NCI-H226 (cell line): ENCODE measurements around the gene IGFN1.
"Not testable (repeated sequence)": the region's sequence is repeated elsewhere in the genome, so short reads cannot be mapped to it uniquely, and the experiment has no call there.

Experiments used
- DNase-seq: peaks from one replicate; pipeline ENCODE4 v3.0.0-alpha.2; 2015

The IGFN1 gene

DNA sequence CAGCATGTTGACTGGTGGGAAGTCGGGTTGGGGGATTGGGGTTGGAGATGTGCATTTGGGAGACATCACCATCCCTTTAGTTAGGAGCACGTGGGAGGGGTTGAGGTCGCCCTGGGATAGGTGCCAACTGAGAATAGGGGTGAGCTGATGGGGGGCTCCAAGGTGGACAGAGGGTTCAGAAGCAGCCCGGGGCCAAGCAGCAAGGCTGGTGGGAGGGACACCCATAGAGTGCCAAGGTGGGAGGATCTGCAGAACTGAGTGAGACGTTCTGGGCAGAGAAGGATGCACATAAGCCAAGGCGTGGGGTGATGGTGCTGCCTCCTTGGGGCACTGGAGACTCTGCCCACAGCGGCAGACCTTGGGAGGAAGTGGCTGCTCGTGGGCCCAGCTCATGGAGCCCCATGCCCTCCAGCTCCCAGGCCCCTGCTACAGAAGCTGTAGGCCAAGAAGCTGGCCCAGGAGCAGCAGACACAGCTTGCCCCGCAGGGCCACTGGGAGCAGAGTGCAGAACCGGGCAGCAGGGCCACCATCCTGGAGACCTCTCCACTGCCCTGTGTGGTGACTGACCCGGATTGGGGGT lies 61.3 kb downstream of the IGFN1 start:
- DNase-seq, result no peak

DNA sequence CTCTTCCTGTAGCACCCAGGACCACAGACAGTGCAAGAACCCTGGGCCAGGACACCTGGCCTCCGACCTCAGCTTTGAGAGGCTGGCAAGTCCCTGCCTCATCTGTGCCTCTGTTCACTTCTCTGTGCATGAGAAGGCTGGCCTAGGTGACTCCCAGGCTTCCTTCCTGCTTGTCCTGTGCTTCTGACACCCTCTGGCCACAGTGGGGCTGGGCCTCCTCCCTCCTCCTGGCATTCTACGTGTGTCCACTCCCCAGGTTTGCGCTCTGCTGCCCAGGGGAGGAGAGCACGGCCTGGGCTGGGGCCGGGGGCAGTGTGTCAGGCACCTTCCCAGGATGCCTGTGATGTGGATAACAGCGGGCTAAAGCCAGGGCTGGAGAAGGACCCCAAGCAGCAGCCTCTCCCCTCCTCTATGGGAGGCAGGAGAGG lies 62.3 kb downstream of the IGFN1 start:
- DNase-seq, result no peak

DNA sequence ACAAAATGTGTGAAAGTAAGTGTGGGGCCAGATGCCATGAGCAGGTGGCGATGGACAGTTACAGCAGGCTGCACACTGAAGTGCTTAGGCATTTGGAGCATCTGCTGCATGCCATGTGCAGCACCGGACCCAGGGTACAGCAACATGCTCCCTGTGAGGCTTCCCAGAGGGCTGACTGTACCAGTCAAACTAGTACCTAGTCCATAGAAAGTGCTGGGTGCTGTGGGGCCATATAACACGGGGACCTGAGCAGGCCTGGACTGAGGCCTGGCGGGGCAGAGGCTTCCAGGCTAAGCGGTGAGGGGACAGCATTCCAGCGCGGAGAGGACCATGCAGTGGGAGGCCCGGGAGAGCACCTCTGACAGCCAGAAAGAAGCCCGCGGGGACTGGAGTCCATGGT lies 62.8 kb downstream of the IGFN1 start:
- DNase-seq, result no peak

DNA sequence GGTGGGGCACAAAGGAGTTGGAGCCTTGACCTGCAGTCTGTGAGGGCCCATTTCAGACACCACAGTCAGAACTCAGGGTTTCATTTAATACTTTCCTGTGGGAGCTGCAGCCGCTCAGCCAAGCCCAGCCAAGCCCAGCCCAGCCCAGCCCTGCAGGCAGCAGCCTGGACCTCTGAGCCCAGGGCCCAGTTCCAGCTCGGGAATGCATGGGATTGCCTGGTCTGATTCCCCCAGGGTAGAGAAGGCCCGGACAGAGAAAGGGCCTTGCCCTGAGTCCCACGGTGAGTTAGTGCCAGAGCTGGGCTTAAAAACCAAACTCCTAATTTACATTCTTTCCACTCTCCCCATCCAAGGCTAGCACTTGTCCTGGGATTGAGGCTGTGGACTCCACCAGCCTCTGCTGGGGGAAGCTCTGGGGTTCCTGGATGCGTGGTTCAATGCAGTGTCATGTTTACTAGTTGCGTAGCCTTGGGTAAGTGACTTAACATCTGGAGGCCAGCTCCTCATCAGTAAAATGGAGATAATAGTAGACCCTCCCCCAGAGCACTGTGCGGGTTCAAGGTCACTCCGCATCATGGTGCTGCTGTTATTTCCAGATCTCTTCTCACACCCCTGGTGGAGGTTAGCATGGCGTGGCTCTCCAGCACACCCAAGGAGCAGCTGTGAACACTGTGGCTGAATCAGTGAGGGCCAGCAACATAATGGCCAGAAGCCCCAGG lies 63.4 kb downstream of the IGFN1 start:
- no peak for DNase-seq

DNA sequence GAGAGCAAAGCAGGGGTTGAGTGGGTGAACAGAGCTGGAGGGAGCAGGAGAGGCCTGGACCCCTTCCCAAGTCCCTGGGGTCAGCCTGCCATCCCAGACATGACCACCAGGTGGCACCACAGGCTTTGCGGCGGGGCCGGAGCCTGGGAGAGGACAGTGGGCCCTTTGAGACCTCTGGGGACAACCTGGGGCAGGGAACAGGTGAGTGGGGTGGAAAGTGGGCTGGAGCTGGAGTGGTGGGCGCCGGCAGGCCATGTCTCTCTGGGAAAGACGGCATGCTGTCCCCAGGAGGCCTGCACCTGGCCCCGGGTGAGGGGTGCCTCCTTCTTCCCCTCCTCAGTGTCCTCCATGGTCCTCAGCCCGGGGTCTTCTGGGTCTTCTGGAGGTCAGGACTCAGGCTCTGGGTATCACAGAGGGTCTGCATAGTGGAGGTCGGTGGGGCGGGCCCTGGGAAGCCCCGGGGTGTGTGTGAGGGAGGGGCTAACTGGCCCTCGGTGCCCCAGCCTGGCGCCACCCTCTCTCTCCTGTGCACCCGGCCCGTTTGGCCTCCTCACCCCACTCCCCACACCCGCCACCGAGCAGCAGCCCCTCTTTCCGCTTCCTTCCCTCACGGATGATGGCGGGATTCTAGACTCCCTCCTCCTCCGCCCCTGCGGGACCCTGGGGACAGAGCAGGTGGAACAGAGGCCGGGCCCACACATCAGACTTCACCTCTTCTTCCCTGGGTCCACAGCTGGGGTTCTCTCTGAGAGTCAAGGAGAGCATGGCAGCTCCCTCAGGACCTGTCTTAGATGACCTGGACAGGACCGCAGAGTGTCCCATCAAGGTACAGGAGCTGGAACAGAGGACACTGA lies 64.2 kb downstream of the IGFN1 start:
- no peak for DNase-seq

DNA sequence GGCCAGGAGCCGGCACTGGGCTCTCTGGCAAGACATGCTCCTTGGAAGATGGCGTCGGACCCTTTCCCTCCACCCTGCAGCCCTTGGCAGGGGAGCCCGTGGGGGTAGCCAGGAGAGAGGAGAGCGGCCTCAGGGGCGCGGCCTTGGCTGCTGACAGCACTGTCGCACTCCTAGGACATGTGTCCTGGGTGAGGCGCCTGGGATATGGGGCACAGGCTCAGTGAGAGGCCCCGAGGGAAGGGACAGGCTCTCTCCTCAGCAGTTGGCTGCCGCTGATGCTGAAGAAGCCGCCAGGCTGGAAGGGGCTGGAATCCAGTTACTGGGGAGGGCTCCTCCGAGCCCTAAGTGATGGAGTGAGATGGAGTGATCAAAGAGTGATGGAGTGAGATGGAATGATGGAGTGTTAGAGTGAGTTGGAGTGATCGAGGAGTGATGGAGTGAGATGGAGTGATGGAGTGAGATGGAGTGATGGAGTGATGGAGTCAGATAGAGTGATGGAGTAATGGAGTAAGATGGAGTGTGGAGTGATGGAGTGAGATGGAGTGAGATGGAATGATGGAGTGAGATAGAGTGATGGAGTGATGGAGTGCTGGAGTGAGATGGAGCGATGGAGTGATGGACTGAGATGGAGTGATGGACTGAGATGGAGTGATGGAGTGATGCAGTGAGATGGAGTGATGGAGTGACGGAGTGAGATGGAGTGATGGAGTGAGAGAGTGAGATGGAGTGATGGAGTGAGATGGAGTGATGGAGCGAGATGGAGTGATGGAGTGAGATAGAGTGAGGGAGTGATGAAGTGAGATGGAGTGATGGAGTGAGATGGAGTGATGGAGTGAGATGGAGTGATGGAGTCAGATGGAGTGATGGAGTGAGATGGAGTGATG lies 65.1 kb downstream of the IGFN1 start:
- no peak for DNase-seq

DNA sequence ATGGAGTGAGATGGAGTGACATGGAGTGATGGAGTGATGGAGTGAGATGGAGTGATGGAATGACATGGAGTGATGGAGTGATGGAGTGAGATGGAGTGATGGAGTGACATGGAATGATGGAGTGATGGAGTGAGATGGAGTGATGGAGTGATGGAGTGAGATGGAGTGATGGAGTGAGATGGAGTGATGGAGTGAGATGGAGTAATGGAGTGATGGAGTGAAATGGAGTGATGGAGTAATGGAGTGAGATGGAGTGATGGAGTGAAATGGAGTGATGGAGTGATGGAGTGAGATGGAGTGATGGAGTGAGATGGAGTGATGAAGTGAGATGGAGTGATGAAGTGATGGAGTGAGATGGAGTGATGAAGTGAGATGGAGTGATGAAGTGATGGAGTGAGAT lies 67.5 kb downstream of the IGFN1 start:
- not testable (repeated sequence) for DNase-seq

DNA sequence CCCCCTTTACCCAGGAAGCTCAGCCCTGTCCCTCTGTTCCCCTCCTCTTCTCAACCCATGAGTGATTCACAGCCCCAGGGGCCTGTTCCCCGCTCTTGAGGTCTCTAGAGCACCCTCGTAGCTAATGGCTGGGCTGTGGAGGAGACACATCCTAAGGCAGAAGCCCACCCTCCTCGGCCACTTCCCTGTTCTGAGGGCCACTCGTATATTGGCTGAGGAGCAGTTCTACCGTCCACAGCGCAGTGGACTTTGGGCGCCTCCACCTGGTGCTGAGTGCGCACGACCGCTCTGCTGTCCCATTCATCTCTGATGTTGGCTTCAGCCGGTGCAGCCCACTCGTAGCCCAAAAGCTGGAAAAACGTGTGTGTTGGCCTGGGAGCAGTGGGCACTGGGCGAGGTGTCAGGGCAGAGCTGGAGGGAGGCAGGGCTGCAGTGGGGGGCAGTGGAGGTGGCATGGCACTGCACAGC lies 68.2 kb downstream of the IGFN1 start:
- DNase-seq, result no peak

DNA sequence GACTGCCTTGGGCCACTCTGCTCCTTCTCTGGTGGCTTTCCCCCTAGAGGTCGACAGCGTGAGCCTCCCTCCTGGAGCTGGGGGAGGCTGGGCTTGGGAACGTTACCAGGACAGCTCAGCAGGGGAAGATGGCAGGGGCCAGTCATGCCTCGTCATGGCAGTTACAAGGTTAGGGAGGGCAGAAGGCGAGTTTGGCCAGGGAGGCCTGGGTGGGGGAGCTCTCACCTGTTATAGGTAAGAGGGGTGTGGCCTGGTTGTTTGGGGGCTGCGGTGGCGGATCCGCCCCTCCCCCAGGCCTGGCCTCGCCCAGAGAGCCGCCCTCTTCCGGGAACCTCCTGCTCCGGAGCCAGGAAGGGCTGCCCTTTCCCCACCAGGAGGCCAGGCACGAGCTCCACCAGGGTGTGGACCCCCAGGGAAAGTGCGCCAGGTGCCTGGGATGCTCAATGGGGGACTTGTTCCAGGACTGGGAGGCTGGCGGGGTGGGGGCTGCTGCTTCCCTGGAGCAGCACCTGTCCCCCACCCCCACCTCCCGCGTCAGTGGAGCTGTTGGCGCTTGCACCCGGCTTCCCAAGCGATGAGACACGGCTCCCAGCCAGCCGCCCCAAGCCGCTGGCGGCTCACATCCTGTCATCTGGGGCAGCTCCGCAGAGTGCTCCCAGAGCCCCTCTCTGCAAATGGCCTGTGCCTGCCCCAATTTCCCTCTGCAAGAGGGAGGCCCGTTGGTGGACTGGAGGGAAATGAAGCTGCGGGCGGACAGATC lies 69.0 kb downstream of the IGFN1 start:
- peak; percentile 38 for DNase-seq

DNA sequence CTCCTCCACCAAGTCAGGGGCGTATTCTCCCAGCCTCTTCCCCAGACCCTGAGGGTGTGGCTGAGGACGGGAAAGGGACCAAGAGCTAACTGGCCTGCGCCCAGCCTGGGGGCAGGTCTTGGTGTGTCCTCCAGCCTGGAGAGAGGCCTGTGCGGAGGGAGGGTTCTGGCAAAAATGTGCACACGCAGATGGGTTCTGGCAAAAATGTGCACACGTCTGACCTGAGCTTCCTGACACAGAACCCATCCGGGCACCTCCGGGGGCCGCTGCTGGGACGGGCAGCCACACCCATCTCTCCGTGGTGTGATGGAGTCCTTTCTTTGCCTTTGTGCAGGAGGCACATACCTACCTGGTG lies 69.6 kb downstream of the IGFN1 start:
- DNase-seq, result no peak

DNA sequence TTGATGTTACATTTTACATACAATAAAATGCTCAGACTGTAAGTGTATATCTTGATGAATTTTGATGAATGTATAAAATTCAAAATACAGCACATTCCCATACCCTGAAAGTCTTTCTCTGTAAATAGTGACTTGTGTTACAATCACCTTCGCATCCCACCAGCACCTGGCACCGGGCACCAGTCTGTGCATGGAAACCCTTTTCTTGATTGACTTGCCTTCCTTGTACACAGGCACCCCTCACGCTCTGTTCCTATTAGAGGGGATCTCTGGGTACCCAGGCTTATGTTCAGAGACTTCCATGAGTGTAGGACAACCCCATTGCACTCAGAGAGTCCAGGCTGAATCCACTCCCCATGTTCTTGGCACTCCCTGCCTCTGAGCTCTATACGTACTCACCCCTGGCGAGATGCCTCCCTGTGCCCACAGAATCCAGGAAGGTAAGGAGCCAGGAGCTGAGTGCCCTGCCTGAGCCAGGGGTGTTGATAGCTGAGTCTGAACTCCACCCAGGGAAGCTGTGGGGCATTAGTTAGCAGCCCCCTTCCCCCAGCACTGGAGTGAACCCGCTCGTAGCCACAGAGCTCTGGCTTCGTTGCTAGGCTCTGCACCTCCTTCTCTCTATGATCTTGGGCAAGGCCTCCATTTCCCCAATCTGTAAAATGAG lies 70.2 kb downstream of the IGFN1 start:
- no peak for DNase-seq

DNA sequence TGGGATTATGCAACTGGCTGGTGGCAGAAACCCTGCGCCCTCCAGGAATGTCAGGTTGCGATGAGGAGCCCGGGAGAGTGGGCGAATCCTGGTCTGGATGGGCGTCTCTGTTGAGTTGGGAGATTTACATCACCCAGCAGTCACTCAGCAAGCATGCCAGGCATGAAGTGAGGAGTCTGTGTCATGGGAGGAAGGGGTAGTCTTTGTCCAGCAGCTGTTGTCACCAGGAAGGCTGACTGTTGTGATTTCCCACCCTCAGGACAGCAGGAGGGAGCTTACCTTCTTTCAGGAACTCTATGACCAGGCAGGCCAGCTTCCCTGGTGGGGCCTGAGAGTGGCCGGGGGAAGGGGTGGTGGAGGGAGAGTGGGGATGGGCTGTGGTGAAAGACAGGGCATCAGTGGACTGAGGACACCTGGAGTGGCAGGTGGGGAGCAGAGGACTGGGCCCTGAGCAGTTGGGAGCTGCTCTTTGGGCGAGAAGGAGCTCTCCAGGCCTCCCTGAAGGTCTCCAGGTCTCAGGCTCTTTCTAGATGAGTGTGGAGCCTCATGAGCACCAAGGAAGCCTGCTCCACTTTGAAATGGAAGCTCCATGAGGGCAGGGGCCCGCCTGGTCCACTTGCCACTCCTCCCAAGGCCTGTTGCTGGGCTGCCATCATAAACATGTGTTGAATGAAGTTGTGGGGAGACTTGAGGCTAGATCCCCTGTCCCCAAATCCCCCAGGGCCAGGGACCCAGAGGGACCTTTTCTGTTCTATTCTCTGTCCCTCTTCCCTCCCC lies 71.3 kb downstream of the IGFN1 start:
- no peak for DNase-seq

DNA sequence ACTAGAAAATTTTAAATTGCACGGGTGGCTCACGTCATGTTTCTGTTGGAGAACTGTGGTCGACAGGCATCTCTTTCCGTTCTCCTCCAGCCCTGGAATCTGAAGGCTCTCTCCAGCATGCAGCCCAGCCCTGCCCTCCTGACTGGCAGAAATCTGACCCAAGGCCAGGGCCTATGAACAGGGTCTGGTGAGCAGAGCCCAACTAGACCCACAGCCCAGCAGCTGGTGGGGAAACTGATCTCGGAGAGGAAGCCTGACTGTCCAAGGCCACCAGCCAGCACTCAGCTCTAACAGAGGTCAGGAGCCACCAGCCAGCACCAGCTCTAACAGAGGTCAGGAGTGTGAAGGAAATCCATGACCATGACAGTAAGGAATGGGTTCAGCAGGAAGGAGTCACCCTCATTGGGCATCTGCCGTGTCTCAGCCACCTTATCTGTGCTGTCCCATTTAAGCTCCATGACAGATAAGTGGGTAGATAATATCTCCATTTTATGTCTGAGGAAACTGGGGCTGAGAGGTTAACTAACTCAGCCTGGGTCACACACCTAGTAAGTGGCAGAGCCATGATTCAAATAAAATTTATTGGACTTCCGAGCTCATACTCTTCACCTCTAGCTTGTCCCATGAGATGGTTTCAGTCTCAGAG lies 72.5 kb downstream of the IGFN1 start:
- DNase-seq, result no peak

DNA sequence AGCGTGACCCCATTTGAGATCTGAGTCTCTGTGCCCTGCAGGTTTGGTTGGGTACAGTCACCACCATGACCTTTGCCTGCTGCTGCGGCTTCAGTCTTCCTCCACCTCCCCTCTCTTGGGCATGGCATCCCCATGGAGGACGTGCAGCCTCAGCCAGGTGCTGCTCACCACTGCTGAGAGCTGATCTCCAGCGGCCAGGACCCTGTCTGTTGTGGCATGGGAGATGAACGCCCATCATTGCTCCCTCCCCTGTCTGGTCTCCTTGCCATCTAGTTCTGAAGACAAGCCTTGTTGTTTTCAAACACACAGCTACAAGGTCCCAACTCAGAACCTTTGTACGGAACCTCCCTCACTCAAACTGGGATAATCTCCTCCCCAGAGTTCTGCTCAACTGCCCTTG lies 73.4 kb downstream of the IGFN1 start:
- DNase-seq, result no peak

DNA sequence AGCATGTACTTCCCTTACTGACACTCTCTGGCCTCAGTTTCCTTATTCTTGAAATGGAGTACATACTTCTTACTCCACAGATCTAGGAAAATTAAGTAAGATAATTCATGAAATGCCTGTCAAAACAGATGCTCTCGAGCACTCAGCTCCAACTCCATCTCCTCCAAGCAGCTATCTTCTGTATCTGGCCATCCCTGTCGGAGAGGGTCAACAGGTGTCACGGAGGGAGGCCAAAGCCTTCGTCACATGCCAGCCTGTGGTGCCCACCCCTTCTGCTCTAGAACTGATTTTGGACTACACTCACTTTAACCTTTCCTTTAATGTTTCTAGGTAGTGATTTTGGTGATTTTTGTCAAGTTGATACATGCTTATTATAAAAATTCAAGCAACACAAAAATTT lies 73.9 kb downstream of the IGFN1 start:
- DNase-seq, result no peak

DNA sequence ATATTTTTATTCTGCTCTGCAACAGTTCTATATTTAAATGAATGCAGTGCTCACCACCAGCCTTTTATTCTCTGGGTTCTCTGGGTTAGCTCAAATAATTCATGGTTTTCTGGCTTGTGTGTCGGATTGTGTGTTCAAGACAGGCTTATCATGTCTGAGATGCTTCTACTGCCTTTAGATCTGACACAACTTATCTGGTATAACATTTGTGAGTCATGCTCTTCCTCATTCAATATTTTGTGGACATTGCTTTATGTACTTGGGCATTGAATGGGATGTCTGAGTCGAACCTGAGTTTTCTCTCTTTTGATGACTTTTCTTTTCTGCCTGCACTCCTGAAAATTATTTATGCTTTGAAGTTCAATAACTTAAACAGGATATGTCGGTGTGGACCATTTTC lies 75.1 kb downstream of the IGFN1 start:
- DNase-seq, result peak; percentile 39

DNA sequence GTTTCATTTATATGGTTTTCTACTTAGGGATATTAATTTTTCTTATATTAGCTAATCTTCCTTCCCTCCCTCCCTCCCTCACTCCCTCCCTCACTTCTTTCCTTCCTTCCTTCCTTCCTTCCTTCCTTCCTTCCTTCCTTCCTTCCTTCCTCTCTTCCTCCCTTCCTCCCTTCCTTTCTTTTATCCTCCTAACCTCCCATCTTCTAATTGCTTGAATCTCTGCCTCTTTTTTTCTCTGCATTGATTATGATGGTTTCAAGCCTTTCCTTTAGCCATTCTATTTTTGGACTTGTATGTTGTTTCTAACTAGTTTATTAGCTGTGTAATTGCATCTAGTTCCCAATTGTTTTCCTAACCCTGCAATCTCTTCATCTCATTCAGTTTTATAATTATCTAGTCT lies 75.7 kb downstream of the IGFN1 start:
- no peak for DNase-seq

DNA sequence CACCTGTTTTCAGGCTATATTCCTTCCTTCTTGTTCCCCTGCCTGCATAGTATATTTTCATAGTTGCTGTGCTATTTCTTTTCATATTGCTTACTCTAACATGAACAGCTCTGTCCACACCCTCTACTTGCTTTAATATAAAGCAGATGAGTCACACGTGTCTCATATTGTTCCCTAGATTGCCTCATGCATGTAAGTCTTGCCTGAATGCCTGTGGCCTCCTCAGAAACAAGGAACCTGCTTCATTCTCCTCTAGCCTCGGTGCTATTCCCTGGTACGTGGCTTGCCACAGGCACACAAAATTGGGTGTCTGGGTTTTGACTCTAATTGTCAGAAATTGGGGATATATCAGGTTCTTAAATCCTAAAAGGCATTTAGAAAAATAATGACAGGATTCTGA lies 76.2 kb downstream of the IGFN1 start:
- DNase-seq, result peak; percentile 82

DNA sequence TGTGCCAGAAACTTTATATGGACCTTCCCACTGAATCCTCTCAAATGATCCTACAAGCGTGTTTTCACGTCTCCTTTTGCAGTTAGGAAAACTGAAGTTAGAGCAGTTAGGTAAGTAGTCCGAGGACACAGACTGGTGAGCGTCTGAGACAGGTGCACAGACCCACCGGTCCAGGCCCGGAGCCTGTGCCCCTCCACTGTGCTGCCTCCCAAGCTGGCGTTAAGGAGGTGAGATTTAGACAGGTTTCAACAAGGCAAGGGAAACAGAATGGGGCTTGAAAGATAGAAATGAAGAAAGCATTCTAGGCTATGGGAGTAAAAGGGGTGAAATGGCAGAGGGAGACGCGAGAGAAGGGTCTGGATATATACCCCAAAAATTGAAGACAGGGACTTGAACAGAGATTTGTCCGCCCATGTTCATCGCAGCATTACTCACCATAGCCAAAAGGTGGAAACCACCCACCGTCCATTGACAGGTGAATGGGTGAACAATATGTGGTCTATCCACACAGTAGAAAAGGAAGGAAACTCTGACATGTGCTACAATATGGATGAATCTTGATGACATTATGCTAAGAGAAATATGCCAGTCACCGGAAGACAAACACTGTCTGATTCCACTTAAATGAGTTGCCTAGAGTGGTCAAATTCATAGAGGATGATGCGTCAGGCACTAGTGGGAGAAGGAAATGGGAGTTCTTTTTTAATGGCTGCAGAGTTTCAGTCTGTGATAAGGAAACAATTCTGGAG lies 77.0 kb downstream of the IGFN1 start:
- DNase-seq, result peak; percentile 79
